Right lobe of liver (tissue), 4 donors: ENCODE data around the gene BASP1.

ENCODE experiments used
- CTCF ChIP-seq, 4 donors: fragments of 200-600 bp in 3 of 4; fragments of 450-650 bp in 1 of 4; IDR thresholded peaks; one replicate each; pipeline versions ENCODE4 v1.5.1 to v1.8.0; 2016 to 2022; ENCODE audit warnings: antibody characterized with exemption in 4 of 4, mild to moderate bottlenecking in 2 of 4
- POLR2A ChIP-seq: fragments of 450-650 bp; IDR thresholded peaks from one replicate; pipeline ENCODE4 v1.6.1; 2017; ENCODE audit warnings: antibody characterized with exemption, mild to moderate bottlenecking
- donor health status: DM: no; HTN: no; CAD: no.
- donor health status: DM: no; HTN: no; CAD: no.
- donor health status: DM: no; HTN: yes; CAD: no.

- TF ChIP-seq CTCF (IDR thresholded peaks at IDR 0.05) (no peak), POLR2A (no peak)
These were observed 91.1 kb downstream of the BASP1 start for GRCh38 chr5:17308326-17309065.
